Measurements from ENCODE around the gene NELFB.

The NELFB gene

DNA sequence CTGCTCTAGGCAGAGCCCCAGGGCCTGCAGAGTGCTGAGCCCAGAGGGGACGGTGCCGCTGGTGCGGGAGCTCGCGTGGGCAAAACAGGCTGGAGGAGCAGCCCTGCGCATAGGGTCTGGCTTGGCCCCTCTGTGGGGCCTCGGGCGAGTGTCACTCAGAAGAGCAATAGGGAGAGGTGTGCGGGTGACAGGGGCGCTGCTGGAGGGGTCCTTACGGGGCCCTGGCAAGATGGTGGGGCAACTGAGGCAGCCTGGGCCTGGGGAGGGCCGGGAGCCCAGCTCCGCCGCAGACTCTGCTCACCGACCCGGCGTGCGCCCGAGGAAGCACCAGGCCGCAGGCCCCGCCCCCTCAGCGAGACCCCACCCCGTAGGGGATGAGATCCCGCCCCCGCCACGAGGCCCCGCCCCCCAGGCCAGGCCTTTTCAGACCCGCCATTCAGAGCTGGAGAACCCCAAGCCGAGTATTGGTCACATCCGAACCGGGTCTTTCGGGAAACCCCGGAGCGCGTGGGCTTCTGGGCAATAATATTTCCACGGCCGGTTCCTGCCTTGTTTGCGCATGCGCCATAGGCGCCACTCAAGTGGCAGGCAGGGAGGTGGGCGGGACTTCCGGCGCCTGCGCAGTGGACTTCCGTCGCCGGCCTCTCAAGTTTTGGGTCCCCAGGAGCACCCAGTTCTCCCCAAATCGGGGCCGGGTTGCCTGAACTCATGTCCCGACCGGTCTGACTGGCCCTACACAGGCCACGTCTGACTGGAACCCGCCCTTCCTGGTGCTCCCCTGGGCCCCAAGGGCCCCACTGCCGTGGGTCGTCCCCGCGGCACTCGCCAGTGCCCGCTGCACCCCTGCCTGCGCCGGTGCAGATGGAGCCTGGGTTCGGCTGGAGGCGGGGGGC is 31.8 kb upstream of the NELFB start:
- DNase-seq: peak; percentile 95 to 97

DNA sequence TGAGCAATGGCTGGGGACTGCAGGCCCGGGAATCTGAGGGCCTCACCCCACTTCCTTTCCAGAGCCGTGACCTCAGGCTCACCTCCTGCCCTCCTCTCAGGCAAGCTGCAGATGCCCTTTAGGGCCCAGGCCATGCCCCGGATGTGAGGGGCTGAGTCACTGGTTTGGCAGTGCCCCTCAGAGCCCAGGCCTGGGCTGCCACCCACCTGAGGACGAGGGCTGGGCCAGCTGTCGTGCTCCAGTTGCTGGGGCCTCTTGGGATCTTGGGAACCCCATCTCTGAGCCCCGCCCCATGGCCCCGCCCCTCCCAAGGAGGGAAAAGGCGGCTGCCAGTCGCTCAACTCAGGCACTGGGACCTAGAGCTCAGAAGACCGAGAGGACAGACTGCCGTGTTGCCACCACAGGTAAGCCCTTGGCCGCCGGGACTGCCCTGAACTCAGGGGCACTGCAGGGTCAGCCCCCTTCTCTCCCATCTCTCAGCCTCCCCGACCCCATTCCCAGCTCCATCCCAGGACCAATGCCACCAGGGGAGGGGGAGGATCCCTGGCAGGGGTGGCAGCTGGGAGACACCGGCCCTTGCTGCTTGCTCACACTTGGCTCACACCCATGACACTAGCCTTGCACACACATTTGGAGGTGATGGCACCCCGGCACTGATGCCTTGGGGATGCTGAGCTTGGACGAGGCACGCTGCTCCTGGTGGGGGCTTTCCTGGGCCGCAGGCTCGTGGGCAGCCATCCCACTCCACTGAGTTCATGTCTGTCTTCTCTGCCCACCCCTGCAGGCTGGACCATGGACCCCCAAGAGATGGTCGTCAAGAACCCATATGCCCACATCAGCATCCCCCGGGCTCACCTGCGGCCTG is 30.1 kb upstream of the NELFB start, which contains the start of gene CYSRT1:
Gene CYSRT1, plus strand, starts transcription at position 345 of the 865 bp plus-strand sequence. Its CDS starts 448 bp downstream, at position 793.
- no peak for DNase-seq

DNA sequence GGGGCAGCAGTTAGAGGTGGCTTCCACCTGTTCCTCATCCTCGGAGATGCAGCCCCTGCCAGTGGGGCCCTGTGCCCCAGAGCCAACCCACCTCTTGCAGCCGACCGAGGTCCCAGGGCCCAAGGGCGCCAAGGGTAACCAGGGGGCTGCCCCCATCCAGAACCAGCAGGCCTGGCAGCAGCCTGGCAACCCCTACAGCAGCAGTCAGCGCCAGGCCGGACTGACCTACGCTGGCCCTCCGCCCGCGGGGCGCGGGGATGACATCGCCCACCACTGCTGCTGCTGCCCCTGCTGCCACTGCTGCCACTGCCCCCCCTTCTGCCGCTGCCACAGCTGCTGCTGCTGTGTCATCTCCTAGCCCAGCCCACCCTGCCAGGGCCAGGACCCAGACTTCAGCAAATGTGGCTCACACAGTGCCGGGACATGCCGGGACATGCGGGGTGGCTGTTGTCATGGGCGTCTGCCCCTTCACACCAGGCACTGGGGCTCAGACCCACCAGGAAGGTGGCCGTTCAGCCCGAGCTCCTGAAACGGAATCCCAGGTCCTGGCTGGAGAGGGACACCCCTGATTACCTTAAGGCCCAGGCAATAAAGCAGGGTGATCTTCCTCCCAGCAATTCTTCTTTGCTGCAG is 29.3 kb upstream of the NELFB start:
- DNase-seq: no peak

DNA sequence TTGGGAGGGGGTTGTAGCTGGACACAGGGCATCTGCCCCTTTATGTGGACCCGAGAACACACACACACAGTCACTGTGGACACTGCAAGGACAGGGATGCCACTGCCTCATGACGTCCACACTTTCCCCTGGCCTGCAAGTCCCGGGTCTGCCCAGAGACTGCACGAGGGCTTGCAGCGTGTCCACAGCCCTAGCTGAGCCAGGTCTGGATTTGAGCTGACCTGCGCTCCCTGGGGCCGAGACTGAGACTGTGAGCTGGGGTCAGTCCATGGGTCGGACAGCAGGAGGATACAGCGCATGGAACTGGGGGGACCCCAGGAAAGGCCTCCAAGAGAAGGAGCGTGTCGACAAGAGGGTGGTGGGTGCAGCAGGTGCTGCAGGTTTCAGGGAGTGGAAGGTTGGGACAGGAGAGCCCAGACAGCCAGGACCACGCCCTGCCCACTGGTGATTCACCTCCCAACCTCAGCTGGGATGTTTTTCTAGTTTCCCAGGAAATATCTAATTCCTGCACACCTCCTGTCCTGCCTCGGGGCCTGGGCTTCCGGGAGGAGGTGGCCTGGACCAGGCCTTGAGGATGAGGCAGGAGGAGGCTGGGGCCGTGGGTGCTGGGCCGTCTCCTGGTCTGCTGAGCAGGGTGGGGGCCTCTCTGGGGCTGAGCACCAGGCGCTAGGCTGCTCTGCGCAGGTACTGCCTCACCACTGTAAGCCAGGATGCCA is 28.6 kb upstream of the NELFB start:
- DNase-seq: peak in 1 of 2 experiments; percentile 27

DNA sequence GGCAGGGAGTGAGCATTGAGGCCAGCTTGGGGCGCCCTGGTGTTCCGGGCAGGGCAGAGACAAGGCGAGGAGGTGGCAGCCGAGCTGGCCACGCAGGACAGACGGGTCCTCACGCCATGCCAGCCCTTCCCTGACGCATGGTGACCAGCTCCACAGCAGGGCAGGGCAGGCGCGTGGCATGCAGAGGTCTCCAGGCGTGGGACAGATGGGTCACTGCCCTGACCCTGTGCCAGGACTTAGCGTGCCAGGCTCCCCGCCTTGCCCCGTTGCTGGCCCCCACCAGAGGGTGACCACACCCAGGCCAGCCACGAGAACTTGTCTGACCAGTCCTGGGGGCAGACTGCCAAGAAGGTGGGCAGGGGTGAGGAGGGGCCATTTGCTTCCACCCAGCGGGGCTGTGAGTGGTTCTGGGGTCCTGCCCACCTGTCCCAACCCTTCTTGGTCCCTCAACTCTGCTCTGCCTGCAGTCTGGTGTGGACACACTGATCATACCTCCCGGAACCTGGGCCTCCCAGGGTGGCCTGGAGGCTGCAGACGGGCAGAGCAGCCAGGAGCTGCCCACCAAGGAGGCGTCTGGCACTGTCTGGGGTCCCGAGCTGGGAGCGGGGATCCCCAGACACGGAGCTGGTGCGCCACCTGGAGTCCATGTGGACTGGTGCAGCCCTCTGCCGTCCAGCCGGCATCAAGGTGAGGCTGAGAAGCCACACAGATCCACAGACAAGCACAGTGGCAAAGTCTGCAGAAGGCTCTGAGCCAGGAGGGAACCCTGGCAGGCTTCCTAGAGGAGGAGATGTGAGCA is 27.9 kb upstream of the NELFB start, which contains the start of gene RNF224:
Gene RNF224, plus strand, starts transcription at position 449 of the 799 bp plus-strand sequence. CDS start 834 bp downstream, outside the sequence.
- peak in 1 of 2 experiments; percentile 72 for DNase-seq

DNA sequence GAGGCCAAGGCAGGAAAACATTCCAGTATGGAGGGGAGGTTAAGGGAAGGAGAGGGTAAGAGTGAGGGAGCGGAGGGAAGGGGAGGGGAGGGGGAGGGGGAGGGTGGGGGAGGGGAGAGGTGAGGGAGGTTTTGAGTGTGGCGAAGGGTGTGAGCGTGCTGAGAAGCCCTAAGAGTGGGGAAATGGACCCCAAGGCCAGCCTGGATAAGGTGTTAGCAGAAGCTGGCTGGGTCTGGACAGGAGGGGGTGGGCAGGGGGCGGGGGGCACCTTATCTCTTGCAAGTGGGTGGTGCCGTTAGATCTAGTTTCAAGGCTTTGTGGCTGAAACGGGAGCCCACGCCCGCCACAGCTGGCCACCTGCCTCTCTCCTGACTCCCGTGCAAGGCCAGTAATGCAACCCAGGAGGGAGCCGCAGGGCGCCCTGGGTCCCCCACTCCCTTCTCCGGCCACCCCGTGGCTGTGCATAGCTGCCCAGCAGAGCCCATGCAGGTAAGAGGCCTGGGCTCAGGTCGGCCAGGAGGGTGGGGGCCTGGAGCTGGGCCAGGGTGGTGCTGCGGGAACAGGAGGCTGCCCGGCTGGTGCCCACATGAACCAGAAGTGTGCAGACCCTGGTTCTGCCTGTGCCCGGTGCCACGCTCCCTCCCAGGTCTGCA is 27.1 kb upstream of the NELFB start:
- no peak for DNase-seq

DNA sequence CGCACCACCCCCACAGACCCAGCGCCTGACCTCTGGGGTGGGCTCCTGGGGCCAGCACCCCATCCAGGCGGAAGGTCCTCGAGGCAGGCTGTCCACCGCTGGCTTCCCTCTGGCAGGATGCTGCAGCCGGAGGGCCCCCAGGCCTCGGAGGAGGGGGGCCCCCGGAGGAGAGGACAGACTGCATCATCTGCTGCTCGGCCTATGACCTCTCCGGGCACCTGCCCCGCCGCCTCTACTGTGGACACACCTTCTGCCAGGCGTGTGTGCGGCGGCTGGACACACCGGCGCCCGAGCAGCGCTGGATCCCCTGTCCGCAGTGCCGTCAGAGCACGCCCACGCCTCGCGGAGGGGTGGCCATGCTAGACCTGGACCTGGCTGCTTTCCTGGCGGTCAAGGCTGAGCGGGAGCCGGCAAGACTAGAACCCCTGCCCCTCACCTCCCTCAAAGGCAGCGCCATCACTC is 26.6 kb upstream of the NELFB start:
- DNase-seq: no peak

DNA sequence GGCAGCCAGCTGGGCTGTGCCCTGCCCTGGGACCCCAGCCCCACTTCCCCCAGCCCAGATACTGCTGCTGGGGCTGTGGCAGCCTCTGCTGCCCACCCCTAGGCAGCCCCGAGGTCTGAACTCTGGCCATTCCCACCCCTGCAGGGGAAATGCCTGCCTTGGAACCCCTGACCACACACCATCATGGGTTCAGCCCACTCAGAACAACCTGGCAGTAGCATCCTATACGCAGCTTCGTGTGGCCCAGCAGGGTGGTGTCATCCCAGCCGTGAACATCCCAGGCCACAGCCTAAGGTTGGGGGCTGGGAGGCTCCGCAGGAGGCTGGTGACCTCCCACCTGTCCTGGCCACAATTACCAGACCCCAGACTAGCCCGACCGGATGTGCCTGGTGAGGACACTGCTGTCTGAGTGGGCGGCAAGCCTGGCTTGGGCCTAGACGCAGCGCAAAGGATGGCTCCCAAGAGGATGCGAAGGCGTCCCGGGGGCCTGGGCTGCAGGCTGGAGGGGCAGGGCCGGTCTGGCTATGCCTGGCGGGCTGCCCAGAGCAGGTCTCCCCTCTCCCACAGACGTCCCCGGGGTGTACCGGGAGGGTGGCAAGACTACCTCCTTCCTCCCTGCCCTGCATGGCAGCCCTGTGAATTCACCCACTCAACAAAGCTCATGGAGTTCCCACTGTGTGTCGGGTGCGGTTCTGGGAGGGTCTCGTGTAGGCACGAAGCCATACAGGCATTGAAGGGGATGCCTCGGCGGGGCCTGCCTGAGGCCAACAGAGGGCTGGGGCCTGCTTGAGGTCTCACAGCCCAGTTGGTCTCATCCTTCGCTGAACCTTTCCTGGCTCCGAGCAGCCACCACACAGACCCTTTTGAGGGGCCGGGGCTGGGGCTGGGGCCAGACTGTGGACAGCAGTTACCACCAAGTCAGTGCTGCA is 25.9 kb upstream of the NELFB start:
- no peak for DNase-seq

DNA sequence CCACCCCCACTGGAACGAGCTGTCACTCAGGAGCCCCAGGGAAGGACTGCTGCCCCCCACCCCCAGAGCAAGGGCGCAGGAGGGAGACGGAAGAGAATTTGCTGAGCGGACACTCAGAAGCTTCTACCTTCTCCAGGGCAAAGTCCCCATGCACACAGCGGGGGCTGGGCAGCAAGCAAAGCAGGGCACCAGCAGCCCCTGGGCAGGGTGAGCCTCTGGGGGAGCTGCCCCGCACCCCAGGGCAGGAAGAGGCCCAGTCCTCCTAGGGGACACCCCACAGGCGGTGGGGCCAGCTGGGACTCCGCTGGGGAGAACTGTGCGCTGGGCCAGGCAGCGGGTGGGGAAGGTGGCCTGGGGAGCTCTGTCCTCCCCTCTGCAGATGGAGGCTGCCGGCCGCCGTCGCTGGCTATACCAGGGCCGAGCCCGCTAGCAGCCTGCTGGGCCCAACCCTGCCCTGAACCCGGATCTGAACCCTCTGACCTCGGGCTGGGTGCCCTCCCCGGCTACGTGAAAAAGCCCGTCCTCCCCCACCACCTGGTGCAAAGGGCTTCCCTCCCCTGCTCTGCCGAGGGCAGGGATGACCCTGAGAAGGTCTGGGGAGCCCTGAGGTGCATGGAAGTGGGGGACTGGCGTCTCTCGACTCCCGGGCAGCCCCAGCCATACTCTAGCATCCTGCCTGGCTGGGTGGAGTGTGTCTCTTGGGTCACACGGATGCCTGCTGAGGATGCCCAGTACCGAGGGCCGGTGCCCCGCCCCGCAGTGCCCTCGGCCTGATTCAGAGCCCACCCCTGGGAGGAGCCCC is 25.0 kb upstream of the NELFB start:
- DNase-seq: no peak

DNA sequence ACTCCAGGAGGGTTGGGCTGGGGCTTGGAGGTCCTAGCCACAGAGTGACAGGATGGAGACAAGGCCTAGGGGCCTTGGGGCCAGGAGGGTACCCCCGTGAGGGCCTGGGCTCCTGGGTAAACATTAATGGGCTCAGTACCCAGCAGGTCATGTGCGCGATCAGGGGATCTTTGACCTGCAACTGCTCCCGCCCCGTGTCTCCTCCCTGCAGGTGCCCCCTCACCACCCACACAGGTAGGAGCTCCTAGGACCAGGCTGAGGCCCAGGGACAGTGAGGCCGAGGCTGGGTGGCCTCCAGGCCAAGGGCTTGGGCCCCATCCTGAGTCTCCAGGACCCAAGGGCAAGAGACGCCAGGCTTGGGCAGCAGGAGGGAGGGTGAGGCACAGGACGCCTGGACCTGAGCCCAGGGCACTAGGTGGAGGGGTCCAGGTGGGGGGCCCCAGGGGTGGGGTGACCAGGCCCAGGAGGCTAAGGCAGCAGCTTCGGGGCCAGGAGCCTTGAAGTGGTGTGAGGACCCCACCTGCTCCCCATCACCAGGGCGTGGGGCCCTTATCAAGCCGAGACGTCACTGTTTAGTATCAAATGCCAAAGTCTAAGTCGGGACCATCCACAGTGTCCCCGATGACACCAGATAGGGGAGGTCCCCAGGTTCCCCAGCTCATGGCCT is 24.3 kb upstream of the NELFB start, which contains the start of gene SLC34A3:
Gene SLC34A3, plus strand, starts transcription at position 197 of the 667 bp plus-strand sequence. CDS start 802 bp downstream, outside the sequence.
- no peak for DNase-seq

DNA sequence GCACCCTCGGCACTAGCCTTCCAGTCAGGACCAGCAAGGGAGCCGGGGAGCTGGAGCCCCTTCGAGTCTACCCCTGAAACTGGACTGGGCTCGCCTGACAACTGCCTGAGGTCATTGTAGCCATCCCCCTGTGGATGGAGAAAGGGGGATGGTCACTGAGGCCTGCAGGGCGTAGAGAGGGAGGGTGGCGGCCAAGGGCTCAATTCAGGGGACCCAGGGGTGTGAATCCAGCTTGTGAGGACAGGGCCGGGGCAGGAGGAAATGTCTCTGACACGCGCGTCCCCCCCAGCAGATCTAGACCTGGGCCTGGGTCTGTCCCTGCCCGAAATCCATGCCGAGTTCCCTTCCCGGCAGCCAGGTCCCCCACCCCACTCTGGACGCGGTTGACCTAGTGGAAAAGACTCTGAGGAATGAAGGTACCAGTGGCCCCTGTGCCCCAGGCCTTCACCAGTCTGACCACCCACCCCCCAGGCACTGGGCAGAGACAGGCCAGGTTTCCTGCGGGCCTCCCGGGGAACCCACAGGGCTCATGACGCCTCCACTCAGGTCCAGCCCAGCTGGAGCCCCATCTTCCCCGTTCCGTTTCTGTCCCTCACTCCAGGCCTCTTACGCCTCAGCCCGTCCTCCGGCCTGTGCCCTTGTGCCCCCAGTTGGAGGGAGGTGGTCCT is 23.6 kb upstream of the NELFB start:
- DNase-seq: no peak

DNA sequence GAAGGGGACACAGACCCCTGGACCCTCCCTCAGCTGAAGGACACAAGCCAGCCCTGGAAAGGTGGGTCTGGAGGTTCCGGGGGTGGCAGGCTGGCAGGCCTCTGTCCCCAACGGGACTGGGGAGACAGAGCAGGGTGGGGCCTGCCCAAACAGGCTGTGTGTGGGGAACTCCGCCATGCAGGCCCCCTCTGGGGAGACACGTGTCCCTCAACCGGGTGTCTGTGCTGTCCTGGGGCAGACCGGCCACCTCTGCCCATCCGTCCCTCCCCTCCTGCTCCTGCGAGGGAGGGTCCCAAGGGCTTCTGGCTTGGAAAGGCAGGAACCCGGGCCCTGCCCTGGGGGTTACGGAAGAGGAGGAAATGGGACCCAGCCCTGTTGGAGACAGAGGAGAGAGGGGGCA is 23.0 kb upstream of the NELFB start:
- no peak for DNase-seq

DNA sequence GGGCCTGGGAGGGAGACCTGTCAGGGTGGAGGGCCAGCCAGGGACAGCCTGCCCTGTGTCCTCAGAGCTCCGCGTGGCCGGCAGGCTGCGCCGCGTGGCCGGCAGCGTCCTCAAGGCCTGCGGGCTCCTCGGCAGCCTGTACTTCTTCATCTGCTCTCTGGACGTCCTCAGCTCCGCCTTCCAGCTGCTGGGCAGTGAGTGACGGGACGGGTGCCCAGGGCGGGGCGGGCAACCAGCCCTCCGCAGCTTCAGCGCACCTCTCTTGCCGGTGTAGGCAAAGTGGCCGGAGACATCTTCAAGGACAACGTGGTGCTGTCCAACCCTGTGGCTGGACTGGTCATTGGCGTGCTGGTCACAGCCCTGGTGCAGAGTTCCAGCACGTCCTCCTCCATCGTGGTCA is 22.6 kb upstream of the NELFB start:
- DNase-seq: no peak

DNA sequence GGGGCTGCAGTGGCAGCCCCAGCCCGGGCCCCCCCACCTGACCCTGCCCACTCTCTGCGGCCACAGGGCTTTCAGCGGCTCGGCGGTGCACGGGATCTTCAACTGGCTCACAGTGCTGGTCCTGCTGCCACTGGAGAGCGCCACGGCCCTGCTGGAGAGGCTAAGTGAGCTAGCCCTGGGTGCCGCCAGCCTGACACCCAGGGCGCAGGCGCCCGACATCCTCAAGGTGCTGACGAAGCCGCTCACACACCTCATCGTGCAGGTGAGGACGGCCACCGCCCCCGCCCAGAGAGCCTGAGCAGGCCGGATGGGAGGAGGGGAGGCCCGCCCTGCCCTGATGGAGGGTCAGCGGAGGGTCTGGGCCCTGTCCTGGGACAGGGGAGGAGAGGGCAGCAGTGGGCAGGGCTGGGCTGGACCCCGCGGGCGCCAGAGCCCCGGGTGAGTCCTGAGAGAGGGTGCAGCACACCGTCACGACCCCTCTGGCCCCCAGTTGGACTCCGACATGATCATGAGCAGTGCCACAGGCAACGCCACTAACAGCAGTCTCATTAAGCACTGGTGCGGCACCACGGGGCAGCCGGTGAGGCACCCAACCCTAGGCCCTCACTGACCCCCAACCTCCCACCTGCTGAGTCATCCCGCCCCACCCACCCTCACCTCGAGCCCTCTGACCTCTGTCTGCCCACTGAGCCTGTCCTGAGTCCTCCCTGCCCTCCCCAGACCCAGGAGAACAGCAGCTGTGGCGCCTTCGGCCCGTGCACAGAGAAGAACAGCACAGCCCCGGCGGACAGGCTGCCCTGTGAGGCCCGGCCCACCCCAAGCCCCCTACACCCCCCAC is 21.8 kb upstream of the NELFB start:
- no peak for DNase-seq

DNA sequence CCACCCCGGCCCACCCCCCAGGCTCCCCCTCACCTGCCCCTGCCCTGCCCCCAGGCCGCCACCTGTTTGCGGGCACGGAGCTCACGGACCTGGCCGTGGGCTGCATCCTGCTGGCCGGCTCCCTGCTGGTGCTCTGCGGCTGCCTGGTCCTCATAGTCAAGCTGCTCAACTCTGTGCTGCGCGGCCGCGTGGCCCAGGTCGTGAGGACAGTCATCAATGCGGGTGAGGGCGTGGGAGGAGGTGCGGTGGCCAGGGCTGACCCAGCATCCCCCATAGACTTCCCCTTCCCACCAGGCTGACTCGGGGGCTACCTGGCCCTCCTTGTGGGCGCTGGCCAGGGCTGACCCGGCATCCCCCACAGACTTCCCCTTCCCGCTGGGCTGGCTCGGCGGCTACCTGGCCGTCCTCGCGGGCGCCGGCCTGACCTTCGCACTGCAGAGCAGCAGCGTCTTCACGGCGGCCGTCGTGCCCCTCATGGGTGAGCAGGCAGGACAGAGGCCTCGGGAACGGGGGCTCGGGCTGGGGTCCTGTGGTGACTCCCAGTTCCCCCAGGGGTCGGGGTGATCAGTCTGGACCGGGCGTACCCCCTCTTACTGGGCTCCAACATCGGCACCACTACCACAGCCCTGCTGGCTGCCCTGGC is 21.0 kb upstream of the NELFB start:
- no peak for DNase-seq

Data from SW 1271 (cell line).